ENCODE results near the gene MEGF9. TPM values are rescaled to one million over a fixed set of nuclear protein-coding genes. Genes with fewer than 3 reads are reported as not detected.

MEGF9 gene
- polyA plus RNA-seq, 4 donors, result 17.0 to 20.4 (median 18.6) TPM

GRCh38 chr9:120708526-120709224 is 5.6 kb downstream of the MEGF9 start:
- DNase-seq (ENCODE audit: low read depth in 4 of 4, low spot score in 3 of 4), result no peak

DNA sequence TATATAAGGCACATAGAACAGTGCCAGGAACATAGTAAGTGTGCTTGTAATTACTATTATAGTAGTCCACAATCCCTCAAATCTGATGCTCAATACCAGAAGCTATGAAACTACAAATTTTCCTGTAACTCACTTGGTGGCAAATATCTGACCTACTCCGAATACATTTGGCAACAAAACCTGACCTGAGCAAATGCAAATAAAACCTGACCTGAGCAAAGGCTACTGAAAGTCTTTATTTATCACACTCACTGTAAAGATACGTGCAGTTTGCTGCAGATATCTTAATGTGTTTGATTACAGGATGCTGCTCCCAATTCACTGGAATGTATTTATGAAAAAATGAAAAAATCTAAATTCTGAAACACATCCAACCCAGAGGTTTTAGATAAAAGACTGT is 7.1 kb downstream of the MEGF9 start:
- DNase-seq (ENCODE audit: low read depth in 4 of 4, low spot score in 3 of 4), result no peak

- DNase-seq (ENCODE audit: low read depth in 4 of 4, low spot score in 3 of 4), result no peak
Measured at GRCh38 chr9:120705174-120705573, 9.1 kb downstream of the MEGF9 start.

DNA sequence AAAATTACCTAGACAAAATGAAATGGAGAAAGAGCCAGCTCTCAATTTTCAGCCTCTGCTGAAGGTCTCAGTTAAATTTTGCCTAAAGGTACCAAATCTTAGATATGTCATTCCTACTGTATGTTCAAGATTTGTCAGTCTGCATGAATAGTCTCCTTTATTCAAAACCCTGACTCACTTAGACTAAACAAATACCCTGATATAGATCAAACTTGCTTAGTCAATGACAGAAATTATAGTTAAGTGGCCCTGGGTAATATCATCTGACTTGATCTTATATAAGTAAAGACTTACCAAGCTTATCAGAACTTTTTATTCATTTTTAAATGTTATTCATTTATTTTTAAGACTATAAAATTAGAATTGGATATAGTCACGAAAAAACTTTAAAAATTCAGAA is 12.2 kb downstream of the MEGF9 start:
- no peak for DNase-seq (ENCODE audit: low read depth in 4 of 4, low spot score in 3 of 4)

GRCh38 chr9:120701248-120701647 is 13.0 kb downstream of the MEGF9 start:
- DNase-seq (ENCODE audit: low read depth in 4 of 4, low spot score in 3 of 4), result no peak

DNA sequence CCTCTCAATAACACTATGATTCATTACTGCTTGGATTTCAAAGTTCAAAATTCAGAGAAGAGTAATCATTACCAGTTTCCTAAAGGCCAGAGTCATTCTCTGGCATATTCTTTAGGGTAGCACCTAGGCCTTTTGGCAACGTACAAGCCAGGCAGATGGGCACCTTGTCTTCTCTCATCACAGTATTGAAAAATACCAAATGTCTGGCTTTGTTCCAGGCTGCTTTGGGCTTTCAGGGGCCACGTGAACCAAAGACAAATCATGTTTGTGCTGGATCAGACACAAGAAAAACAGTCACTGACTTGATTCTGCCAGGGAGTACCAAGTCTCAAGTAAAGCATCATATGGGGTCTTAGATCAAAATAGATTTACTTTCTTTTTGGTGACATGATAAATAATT is 15.5 kb downstream of the MEGF9 start:
- DNase-seq (ENCODE audit: low read depth in 4 of 4, low spot score in 3 of 4), result no peak

GRCh38 chr9:120697448-120697847 is 16.8 kb downstream of the MEGF9 start:
- DNase-seq (ENCODE audit: low read depth in 4 of 4, low spot score in 3 of 4), result no peak

DNA sequence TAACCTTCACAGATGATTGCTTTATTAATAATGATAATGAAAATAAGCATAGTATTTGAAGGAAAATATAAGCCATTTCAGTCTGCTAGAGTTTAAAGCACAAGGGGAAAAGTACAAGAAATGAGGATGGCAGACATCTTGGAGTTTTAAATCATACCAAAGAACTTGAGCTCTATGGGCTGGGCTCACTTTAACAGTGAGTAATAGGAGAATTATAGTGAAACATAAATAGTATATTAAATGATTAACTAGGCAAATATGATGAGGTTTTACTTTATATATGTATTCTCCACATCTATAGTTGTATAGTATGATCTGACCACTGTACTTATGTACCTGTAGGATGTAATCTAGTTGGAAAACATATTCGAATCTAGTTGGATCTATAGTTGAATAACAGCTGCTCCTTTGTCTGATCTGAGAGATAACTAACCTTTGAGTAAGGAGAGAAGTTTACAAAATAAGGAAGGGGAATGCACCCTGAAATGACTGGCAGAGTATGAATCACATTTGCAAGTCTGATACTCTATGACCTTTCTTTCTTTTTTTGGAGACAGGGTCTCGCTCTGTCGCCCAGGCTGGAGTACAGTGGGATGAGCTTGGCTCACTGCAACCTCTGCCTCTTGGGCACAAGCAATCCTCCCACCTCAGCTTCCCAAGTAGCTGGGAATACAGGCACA is 17.6 kb downstream of the MEGF9 start:
- DNase-seq (ENCODE audit: low read depth in 4 of 4, low spot score in 3 of 4), result no peak

GRCh38 chr9:120694559-120694958 is 19.7 kb downstream of the MEGF9 start:
- no peak for DNase-seq (ENCODE audit: low read depth in 4 of 4, low spot score in 3 of 4)

DNA sequence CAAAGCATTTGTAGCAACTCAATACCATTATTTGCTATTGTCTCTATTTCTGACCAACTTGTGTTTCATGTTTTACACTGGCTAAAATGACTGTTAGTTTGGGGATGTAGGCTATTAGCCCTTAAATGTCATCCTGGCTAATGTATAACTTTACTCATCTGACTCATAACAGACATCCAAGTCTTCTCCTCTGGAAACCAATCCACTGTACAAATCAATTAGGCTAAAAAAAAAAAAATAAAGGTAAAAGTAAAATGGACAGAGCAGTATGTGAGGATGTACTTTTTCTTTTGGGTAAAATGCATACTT is 20.6 kb downstream of the MEGF9 start:
- no peak for DNase-seq (ENCODE audit: low read depth in 4 of 4, low spot score in 3 of 4)

DNA sequence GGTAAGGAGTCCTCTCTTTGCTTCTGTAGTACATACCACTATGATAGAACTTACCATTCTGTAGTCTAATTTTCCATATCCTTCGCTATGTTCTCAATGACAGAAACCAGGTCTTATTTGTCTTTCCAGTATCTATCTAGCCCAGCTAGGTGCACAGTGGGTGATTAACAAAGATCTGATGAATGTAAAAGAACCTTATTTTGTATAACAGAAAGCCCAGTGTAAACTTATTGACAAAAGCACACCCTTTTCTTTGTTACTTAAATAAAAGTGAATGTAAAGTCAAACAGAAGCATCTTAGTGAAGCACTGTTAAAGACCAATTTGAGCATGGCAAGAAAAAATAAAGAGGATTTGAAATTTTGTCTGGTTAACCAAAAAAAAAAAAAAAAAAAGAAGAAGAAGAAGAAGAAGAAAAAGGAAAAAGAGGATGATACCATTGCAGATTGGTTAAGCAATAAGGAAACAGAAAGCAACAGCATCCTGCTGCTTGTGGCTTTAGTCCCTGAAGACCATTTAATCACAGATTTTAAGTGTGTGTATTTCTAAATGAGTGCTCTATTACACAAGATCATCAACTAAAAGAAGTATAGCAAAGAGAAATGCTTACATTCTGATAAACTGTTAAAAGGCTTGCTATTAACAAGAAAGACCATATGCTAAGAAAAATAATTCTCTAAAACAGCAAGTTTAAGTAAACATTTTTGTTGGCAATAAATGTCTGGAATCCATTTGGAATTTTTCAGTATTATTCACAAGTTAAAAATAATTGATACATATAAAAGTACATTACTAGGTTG is 21.2 kb downstream of the MEGF9 start:
- no peak for DNase-seq (ENCODE audit: low read depth in 4 of 4, low spot score in 3 of 4)

DNA sequence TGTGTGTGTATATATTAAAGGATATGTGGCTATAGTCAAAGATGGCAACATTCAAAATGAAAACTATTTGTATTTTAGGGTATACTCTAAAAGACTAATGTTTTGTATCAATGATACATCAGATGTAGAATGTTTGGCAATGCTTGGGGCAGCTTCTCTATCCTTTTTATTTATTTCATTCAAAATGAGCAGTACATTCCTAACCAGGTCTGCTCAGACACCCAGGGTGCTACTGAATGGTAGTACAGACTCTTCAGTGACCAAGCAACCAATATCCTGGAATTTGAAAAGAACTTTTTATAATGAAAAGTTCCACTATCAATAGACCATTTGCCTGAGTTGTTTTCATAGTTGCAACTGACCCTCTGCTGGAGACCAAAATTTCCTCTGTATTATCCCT is 23.9 kb downstream of the MEGF9 start:
- no peak for DNase-seq (ENCODE audit: low read depth in 4 of 4, low spot score in 3 of 4)

DNA sequence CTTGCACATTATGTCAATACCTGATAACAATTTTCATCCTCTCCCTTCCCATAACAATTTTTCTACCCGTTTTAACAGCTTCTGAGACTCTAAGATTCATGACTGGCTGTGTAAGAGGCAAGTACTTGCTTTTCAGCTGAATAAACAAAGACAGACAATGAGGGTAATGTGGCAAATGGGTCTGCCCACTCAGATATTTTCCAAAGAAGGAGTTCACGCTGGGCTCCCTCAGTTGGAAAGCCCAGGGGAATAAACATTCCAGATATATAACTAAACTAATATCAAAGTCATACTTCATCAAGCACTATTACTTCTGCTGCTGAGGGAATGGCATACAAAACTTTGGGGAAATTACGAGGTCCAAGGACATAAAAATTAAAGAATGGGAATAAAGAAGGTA is 24.4 kb downstream of the MEGF9 start:
- no peak for DNase-seq (ENCODE audit: low read depth in 4 of 4, low spot score in 3 of 4)

DNA sequence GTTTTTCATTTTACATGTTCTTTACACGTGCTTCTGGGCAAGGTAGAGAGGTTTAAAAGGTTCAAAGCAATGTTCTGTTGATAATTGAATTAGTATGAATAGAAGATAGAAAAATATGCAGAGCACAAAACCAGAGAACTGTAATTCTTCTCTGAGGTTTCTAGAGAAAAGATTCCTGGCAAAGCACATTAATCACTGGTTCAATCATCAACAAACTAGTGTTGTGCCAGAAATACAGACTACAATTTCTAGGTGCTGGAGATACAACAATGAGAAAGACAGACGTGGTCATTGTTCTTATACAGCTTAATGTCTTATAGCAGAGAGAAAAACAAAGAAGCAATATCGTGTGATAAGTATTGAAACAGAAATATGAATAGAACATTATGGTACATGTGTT is 25.5 kb downstream of the MEGF9 start:
- DNase-seq (ENCODE audit: low read depth in 4 of 4, low spot score in 3 of 4), result no peak

DNA sequence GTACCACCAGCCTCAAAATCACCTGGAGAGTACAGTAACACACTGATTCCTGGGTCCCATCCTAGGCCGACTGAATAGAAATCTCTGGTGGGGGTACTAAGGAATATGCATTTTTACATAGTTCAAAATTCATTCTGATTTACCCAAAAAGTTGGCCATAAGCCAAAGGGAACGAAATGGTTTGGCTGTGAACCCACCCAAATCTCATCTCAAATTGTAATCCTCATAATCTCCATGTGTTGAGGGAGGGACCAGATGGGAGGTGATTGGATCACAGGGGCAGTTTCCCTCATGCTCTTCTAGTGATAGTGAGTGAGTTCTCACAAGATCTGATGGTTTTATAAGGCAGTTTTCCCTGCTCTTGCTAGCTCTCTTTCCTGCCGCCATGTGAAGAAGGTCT is 31.1 kb downstream of the MEGF9 start:
- DNase-seq (ENCODE audit: low read depth in 4 of 4, low spot score in 3 of 4), result no peak

DNA sequence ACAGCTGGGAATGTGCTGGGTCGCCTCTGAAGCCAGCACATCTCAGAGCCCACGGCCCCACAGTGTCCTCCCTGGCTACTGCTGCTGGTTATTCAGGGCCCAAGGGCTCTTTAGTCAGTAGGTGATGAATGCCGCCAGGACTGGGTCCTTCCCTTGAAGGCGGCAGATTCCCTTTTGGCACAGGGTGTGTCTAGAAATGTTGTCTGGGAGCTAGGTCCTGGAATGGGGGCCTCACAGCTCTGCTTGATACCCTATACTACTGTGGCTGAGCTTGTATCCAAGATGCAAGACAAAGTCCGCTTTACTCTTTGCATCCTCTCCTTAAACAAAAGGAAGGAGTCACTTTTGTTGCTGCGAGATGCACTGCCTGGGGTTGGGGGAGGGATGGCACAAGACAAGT is 33.1 kb downstream of the MEGF9 start:
- no peak for DNase-seq (ENCODE audit: low read depth in 4 of 4, low spot score in 3 of 4)

GRCh38 chr9:120680579-120680978 is 33.7 kb downstream of the MEGF9 start:
- no peak for DNase-seq (ENCODE audit: low read depth in 4 of 4, low spot score in 3 of 4)

DNA sequence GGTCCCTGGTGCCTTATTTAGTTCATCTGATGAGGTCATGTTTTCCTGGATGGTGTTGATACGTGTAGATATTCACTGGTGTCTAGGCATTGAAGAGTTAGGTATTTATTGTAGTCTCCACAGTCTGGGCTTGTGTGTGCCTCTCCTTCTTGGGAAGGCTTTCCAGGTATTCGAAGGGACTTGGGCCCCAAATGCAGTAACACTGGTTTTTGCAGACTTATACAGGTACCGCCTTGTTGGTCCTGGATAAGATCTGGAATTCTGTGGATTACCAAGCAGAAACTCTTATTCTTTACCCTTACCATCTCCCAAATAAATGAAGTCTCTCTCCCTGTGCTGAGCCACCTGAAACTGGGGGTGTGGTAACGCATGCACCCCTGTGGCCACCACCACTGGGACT is 34.1 kb downstream of the MEGF9 start:
- DNase-seq (ENCODE audit: low read depth in 4 of 4, low spot score in 3 of 4), result no peak

DNA sequence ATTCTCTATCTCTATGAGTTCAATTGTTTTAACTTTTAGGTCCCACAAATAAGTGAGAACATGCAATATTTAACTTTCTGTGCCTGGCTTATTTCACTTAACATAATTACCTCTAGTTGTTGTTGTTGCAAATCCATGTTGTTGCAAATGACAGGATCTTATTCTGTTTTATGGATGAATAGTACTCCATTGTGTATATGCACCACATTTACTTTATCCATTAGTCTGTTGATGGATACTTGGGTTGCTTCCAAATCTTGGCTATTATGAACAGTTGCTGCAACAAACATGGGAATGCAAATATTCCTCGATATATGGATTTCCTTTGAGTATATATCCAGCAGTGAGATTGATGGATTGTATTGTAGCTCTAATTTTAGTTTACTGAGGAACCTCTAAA is 36.3 kb downstream of the MEGF9 start:
- no peak for DNase-seq (ENCODE audit: low read depth in 4 of 4, low spot score in 3 of 4)

DNA sequence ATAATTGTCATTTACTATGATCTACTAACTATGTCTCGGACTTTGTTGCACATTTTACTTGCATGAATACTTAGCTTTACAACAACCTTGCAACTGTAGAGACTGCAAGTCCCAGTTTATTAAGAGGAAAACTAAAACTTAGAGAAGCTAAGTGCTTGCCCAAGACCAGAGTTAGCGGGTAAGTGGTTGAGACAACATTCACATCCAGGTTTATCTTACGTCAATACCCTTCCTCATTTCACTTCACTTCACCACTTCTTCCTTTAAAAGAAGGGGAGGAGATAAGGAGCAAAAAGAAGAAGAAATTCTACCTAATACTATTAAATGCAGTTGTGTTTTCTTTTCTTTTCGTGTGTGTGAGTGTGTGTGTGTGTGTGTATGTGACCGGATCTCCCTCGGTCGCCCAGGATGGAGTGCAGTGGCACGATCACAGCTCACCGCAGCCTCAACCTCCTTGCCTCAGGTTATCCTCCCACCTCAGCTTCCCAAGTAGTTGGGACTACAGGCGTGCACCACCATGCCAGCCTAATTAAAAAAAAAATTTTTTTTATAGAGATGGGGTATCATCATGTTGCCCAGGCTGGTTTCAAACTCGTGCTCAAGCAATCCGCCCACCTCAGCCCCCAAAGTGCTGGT is 37.4 kb downstream of the MEGF9 start:
- no peak for DNase-seq (ENCODE audit: low read depth in 4 of 4, low spot score in 3 of 4)

GRCh38 chr9:120668399-120668798 is 45.9 kb downstream of the MEGF9 start:
- DNase-seq (ENCODE audit: low read depth in 4 of 4, low spot score in 3 of 4), result no peak

DNA sequence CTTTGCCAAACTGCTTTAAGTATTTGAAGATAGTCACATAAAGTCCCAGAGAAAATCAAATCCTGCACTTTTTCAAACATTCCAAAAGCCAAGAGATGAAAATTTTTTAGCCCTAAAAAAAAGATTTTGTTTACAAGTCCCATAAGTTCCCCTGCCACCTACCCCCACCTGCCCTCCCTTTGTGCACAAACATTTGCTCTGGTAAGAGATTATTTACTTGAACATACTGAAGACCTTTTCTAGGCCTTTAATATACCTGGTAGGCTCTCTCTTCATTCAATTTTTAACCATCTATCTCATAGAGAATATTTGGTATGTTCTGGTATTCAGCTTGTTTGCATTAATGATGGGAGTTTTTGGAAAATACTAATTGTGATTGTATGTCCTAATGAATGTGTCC is 50.3 kb downstream of the MEGF9 start:
- DNase-seq (ENCODE audit: low read depth in 4 of 4, low spot score in 3 of 4), result no peak

Measured in left renal pelvis (tissue), 4 donors.